Measurements from ENCODE around the gene TBC1D30.
A peak's percentile ranks its signal among the peaks of the same experiment; 100 is the strongest.

GRCh38 chr12:64890873-64891468 is 66.5 kb downstream of the TBC1D30 start:
- TF ChIP-seq POLR2A (IDR thresholded peaks at IDR 0.05) (no peak), CTCF (IDR thresholded peaks at IDR 0.05) (peak; percentile 68 to 90 (median 82)), POLR2AphosphoS5 (IDR thresholded peaks at IDR 0.05) (no peak)

Data from upper lobe of left lung (tissue), 4 donors.